ENCODE results near the gene MRPL24. TPM values are rescaled to one million over a fixed set of nuclear protein-coding genes. Genes with fewer than 3 reads are reported as not detected.

MRPL24 gene
- total and polyA plus RNA-seq, 2 of the 13 experiments (the other 11 are each of a cell fraction or from before 2014, with no cell fraction given) = 38.1 to 42.9 TPM

GRCh38 chr1:156740741-156741480, at the start of gene MRPL24 (continued):
- peak; percentile 99 for TF ChIP-seq ZNF574 (CRISPR knock-in tag; IDR thresholded peaks at IDR 0.05)
- no peak for TF ChIP-seq NCOA5 (CRISPR knock-in tag; IDR thresholded peaks at IDR 0.05)
- TF ChIP-seq FOXC1 (CRISPR knock-in tag; IDR thresholded peaks at IDR 0.05; ENCODE audit: borderline replicate concordance) = peak; percentile 45; the same call in 1 of the 2 replicates
- peak; percentile 94 for TF ChIP-seq TOPORS (CRISPR knock-in tag; IDR thresholded peaks at IDR 0.05)
- TF ChIP-seq PBX2 (CRISPR knock-in tag; IDR thresholded peaks at IDR 0.05) = no peak
- TF ChIP-seq NFYC (CRISPR knock-in tag; IDR thresholded peaks at IDR 0.05) = peak; percentile 48; the same call in 1 of the 2 replicates
- TF ChIP-seq, protein P1, sequence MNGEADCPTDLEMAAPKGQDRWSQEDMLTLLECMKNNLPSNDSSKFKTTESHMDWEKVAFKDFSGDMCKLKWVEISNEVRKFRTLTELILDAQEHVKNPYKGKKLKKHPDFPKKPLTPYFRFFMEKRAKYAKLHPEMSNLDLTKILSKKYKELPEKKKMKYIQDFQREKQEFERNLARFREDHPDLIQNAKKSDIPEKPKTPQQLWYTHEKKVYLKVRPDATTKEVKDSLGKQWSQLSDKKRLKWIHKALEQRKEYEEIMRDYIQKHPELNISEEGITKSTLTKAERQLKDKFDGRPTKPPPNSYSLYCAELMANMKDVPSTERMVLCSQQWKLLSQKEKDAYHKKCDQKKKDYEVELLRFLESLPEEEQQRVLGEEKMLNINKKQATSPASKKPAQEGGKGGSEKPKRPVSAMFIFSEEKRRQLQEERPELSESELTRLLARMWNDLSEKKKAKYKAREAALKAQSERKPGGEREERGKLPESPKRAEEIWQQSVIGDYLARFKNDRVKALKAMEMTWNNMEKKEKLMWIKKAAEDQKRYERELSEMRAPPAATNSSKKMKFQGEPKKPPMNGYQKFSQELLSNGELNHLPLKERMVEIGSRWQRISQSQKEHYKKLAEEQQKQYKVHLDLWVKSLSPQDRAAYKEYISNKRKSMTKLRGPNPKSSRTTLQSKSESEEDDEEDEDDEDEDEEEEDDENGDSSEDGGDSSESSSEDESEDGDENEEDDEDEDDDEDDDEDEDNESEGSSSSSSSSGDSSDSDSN (CRISPR knock-in tag; IDR thresholded peaks at IDR 0.05) = peak; percentile 93
- TF ChIP-seq GZF1 (CRISPR knock-in tag; IDR thresholded peaks at IDR 0.05) = peak; percentile 69; the same call in 1 of the 2 replicates
- peak; percentile 99 for TF ChIP-seq ZNF501 (CRISPR knock-in tag; IDR thresholded peaks at IDR 0.05)
- TF ChIP-seq ZNF567 (CRISPR knock-in tag; IDR thresholded peaks at IDR 0.05; ENCODE audit: borderline replicate concordance) = no peak; the same call in 1 of the 2 replicates
- TF ChIP-seq ZNF446 (CRISPR knock-in tag; IDR thresholded peaks at IDR 0.05) = no peak
- TF ChIP-seq, protein P2, sequence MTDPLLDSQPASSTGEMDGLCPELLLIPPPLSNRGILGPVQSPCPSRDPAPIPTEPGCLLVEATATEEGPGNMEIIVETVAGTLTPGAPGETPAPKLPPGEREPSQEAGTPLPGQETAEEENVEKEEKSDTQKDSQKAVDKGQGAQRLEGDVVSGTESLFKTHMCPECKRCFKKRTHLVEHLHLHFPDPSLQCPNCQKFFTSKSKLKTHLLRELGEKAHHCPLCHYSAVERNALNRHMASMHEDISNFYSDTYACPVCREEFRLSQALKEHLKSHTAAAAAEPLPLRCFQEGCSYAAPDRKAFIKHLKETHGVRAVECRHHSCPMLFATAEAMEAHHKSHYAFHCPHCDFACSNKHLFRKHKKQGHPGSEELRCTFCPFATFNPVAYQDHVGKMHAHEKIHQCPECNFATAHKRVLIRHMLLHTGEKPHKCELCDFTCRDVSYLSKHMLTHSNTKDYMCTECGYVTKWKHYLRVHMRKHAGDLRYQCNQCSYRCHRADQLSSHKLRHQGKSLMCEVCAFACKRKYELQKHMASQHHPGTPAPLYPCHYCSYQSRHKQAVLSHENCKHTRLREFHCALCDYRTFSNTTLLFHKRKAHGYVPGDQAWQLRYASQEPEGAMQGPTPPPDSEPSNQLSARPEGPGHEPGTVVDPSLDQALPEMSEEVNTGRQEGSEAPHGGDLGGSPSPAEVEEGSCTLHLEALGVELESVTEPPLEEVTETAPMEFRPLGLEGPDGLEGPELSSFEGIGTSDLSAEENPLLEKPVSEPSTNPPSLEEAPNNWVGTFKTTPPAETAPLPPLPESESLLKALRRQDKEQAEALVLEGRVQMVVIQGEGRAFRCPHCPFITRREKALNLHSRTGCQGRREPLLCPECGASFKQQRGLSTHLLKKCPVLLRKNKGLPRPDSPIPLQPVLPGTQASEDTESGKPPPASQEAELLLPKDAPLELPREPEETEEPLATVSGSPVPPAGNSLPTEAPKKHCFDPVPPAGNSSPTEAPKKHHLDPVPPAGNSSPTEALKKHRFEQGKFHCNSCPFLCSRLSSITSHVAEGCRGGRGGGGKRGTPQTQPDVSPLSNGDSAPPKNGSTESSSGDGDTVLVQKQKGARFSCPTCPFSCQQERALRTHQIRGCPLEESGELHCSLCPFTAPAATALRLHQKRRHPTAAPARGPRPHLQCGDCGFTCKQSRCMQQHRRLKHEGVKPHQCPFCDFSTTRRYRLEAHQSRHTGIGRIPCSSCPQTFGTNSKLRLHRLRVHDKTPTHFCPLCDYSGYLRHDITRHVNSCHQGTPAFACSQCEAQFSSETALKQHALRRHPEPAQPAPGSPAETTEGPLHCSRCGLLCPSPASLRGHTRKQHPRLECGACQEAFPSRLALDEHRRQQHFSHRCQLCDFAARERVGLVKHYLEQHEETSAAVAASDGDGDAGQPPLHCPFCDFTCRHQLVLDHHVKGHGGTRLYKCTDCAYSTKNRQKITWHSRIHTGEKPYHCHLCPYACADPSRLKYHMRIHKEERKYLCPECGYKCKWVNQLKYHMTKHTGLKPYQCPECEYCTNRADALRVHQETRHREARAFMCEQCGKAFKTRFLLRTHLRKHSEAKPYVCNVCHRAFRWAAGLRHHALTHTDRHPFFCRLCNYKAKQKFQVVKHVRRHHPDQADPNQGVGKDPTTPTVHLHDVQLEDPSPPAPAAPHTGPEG (CRISPR knock-in tag; IDR thresholded peaks at IDR 0.05) = peak; percentile 50; the same call in 1 of the 2 replicates
- TF ChIP-seq SAFB2 (CRISPR knock-in tag; IDR thresholded peaks at IDR 0.05; ENCODE audit: borderline replicate concordance, low read depth) = peak; percentile 92
- TF ChIP-seq NRL (CRISPR knock-in tag; IDR thresholded peaks at IDR 0.05; ENCODE audit: borderline replicate concordance) = peak; percentile 78; the same call in 1 of the 2 replicates
- peak; percentile 25; the same call in 1 of the 2 replicates for TF ChIP-seq NCOR1 (IDR thresholded peaks at IDR 0.05; ENCODE audit: borderline replicate concordance, low read length)
- no peak for TF ChIP-seq ZNF20 (CRISPR knock-in tag; IDR thresholded peaks at IDR 0.05)

All from HepG2 (cell line).